Embryonic facial prominence (tissue), 1 donor: ENCODE results near the gene FHIT.

Experiments
- DNase-seq: peaks from one replicate; pipeline ENCODE4 v3.0.0-alpha.2; 2016; ENCODE audit errors: extremely low spot score

FHIT gene

GRCh38 chr3:60413551-60413950 lies 837.7 kb downstream of the FHIT start:
- DNase-seq = no peak

- no peak for DNase-seq
Observed at GRCh38 chr3:60403866-60404265, 847.4 kb downstream of the FHIT start.

- DNase-seq = no peak
Observed at GRCh38 chr3:60402931-60403330, 848.3 kb downstream of the FHIT start.

- DNase-seq = no peak
Observed at GRCh38 chr3:60399861-60400845, 851.1 kb downstream of the FHIT start.

GRCh38 chr3:60399292-60399691 lies 852.0 kb downstream of the FHIT start:
- DNase-seq = no peak

- DNase-seq = no peak
Observed at GRCh38 chr3:60395173-60395762, 856.0 kb downstream of the FHIT start.

GRCh38 chr3:60393946-60394345 lies 857.3 kb downstream of the FHIT start:
- no peak for DNase-seq

- no peak for DNase-seq
Observed at GRCh38 chr3:60392501-60392900, 858.8 kb downstream of the FHIT start.

GRCh38 chr3:60391292-60391691 lies 860.0 kb downstream of the FHIT start:
- no peak for DNase-seq

- no peak for DNase-seq
Observed at GRCh38 chr3:60388731-60389130, 862.5 kb downstream of the FHIT start.

GRCh38 chr3:60386306-60386705 lies 864.9 kb downstream of the FHIT start:
- DNase-seq = no peak

- DNase-seq = no peak
Observed at GRCh38 chr3:60384341-60384740, 866.9 kb downstream of the FHIT start.

- no peak for DNase-seq
Observed at GRCh38 chr3:60383345-60383744, 867.9 kb downstream of the FHIT start.

GRCh38 chr3:60366486-60366885 lies 884.8 kb downstream of the FHIT start:
- DNase-seq = no peak

GRCh38 chr3:60365360-60365759 lies 885.9 kb downstream of the FHIT start:
- DNase-seq = no peak

- no peak for DNase-seq
Observed at GRCh38 chr3:60364475-60364874, 886.8 kb downstream of the FHIT start.

GRCh38 chr3:60363817-60364216 lies 887.4 kb downstream of the FHIT start:
- no peak for DNase-seq

GRCh38 chr3:60355825-60356224 lies 895.4 kb downstream of the FHIT start:
- DNase-seq = no peak

- DNase-seq = no peak
Observed at GRCh38 chr3:60351481-60351880, 899.8 kb downstream of the FHIT start.

- DNase-seq = no peak
Observed at GRCh38 chr3:60344340-60344739, 906.9 kb downstream of the FHIT start.

- no peak for DNase-seq
Observed at GRCh38 chr3:60343831-60344230, 907.4 kb downstream of the FHIT start.

- DNase-seq = no peak
Observed at GRCh38 chr3:60339304-60339703, 911.9 kb downstream of the FHIT start.

GRCh38 chr3:60337421-60337820 lies 913.8 kb downstream of the FHIT start:
- DNase-seq = no peak
